OCI-LY3 (cell line): ENCODE results near the gene BTBD19.
"Not testable (repeated sequence)": the region's sequence is repeated elsewhere in the genome, so short reads cannot be mapped to it uniquely, and the experiment has no call there.

ENCODE experiments used
- H2AFZ ChIP-seq: fragments of 200-600, 300-600 bp; shearing (Covaris generic); 2 replicates; pipeline ENCODE4 v1.6.0; 2014; ENCODE audit warnings: antibody characterized with exemption, low read depth, low read length
- H3K27ac ChIP-seq: fragments of 200-600, 300-600 bp; sonication (generic); 2 replicates; pipeline ENCODE4 v1.5.1; 2014; ENCODE audit warnings: mild to moderate bottlenecking, low read length, moderate library complexity, mixed read lengths
- H3K27me3 ChIP-seq: fragments of 200-600, 300-600 bp; sonication (generic); 2 replicates; pipeline ENCODE4 v1.6.1; 2014; ENCODE audit warnings: low read depth, low read length, mixed read lengths
- H3K36me3 ChIP-seq: fragments of 200-600, 300-600 bp; sonication (generic); replicated peaks from 2 replicates; pipeline ENCODE3; 2014; ENCODE audit warnings: low read depth, low read length, mixed read lengths
- H3K4me1 ChIP-seq: fragments of 300-600, 200-600 bp; sonication (generic); 2 replicates; pipeline ENCODE4 v1.6.1; 2014; ENCODE audit warnings: low read length, mixed read lengths
- H3K4me2 ChIP-seq: fragments of 200-600, 300-600 bp; sonication (generic); 2 replicates; pipeline ENCODE4 v1.6.1; 2014; ENCODE audit warnings: low read length, mixed read lengths
- H3K4me3 ChIP-seq: fragments of 300-600, 200-600 bp; sonication (generic); 2 replicates; pipeline ENCODE4 v1.5.1; 2014; ENCODE audit warnings: antibody characterized with exemption, mild to moderate bottlenecking, low read length, moderate library complexity
- H3K79me2 ChIP-seq: fragments of 300-600, 200-600 bp; shearing (Covaris generic); 2 replicates; pipeline ENCODE4 v1.6.1; 2014; ENCODE audit warnings: mild to moderate bottlenecking, low read length, mixed read lengths
- H3K9ac ChIP-seq: fragments of 300-600, 200-600 bp; shearing (Covaris generic); 2 replicates; pipeline ENCODE4 v1.6.0; 2014; ENCODE audit warnings: mild to moderate bottlenecking, low read length, moderate library complexity
- H3K9me3 ChIP-seq: fragments of 200-600, 300-600 bp; shearing (Covaris generic); 2 replicates; pipeline ENCODE4 v1.6.1; 2014; ENCODE audit warnings: low read length, mixed read lengths; ENCODE audit not compliant: insufficient read depth
- H4K20me1 ChIP-seq: fragments of 200-600, 300-600 bp; sonication (generic); 2 replicates; pipeline ENCODE4 v1.6.1; 2016; ENCODE audit warnings: low read length, mixed read lengths; ENCODE audit not compliant: insufficient read depth
- EZH2phosphoT487 ChIP-seq: fragments of 200-600 bp; shearing (Covaris generic); IDR thresholded peaks from 2 replicates; pipeline ENCODE4 v1.6.1; 2018; ENCODE audit warnings: antibody characterized with exemption, mixed run types, low read depth
- TF ChIP-seq, protein P1 (sequence below): fragments of 200-600, 300-600 bp; sonication (generic); IDR thresholded peaks from 2 replicates; pipeline ENCODE4 v1.5.1; 2014; ENCODE audit warnings: antibody characterized with exemption, low read length, low read depth

Gene BTBD19

DNA sequence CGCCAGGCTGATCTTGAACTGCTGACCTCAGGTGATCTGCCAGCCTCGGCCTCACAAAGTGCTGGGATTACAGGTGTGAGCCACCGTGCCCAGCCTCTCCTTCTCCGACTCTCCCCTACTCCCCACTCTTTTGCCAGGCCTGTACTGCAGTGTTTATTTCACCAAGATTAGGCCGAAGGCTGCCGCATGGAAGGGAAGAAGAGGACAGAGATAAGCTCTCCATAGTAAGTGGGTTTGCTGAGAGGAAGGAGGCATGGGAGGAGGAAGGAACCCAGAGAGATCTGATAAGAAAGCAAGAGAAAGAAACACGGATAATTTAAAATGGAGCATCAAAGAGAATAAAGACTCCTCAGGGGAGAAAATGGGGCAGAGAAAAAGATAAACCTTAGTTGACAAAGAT, 26.0 kb downstream of the BTBD19 start:
- Histone ChIP-seq H2AFZ (no peak overlapping the region), H4K20me1 (no peaks in the 10 kb centered on the region), H3K36me3 (no peaks in the 10 kb centered on the region), H3K9me3 (no peaks in the 10 kb centered on the region), H3K4me2 (no peak overlapping the region), H3K27me3 (no peaks in the 10 kb centered on the region), H3K27ac (no peak overlapping the region), H3K4me3 (no peak overlapping the region), H3K4me1 (peaks cover 14% of the 10 kb centered on the region), H3K79me2 (no peaks in the 10 kb centered on the region), H3K9ac (no peak overlapping the region)
- TF ChIP-seq EZH2phosphoT487: no peak
- TF ChIP-seq, protein P1, sequence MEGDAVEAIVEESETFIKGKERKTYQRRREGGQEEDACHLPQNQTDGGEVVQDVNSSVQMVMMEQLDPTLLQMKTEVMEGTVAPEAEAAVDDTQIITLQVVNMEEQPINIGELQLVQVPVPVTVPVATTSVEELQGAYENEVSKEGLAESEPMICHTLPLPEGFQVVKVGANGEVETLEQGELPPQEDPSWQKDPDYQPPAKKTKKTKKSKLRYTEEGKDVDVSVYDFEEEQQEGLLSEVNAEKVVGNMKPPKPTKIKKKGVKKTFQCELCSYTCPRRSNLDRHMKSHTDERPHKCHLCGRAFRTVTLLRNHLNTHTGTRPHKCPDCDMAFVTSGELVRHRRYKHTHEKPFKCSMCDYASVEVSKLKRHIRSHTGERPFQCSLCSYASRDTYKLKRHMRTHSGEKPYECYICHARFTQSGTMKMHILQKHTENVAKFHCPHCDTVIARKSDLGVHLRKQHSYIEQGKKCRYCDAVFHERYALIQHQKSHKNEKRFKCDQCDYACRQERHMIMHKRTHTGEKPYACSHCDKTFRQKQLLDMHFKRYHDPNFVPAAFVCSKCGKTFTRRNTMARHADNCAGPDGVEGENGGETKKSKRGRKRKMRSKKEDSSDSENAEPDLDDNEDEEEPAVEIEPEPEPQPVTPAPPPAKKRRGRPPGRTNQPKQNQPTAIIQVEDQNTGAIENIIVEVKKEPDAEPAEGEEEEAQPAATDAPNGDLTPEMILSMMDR: no peak

DNA sequence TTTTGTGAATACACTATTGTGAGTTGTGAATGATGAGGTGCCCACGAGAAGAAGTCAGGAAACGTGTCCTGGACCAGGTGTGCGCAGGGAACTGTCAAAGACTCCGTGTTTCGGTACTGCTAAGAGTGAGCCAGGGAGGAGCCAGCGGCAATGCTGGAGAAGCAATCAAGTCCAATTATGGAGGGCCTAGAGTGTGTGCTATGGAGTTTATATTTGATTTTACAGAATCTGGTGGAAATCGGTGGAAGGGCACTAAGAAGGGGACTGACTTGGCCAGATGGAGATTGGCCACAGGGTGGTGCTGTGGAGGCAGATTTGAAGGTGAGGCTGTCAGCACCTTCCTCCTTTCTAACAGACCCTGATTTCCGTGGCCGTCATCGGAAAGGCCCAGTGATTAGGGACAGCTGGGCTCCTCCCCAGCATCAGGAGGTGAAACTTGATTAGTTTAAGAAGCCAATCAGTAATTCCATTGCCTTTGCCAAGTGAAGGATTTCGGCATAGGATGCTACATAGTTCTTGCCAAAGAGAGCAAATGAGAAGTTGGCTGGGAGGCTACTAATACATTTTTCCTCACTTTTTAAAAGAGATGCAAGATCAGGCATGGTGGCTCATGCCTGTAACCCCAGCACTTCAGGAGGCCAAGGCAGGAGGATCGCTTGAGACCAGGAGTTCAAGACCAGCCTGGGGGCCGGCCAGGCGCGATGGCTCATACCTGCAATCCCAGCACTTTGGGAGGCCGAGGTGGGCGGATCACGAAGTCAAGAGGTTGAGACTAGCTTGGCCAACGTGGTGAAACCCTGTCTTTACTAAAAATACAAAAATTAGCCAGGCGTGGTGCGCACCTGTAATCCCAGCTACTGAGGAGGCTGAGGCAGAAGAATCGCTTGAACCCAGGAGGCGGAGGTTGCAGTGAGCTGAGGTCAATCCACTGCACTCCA, 27.7 kb downstream of the BTBD19 start:
- H3K4me3 ChIP-seq: peak overlapping the region; percentile 55
- TF ChIP-seq, protein P1: peak; percentile 75
- no peak for TF ChIP-seq EZH2phosphoT487
- no peaks in the 10 kb centered on the region for H3K36me3 ChIP-seq
- H3K27ac ChIP-seq: no peak overlapping the region
- no peaks in the 10 kb centered on the region for H3K27me3 ChIP-seq
- H3K9me3 ChIP-seq: no peaks in the 10 kb centered on the region
- peak overlapping the region; percentile 42; the same call in 1 of the 2 replicates for H3K9ac ChIP-seq
- H3K4me1 ChIP-seq: peaks cover 14% of the 10 kb centered on the region
- H2AFZ ChIP-seq: peak overlapping the region; percentile 95
- H3K79me2 ChIP-seq: no peaks in the 10 kb centered on the region
- H4K20me1 ChIP-seq: no peaks in the 10 kb centered on the region
- H3K4me2 ChIP-seq: peak overlapping the region; percentile 69

DNA sequence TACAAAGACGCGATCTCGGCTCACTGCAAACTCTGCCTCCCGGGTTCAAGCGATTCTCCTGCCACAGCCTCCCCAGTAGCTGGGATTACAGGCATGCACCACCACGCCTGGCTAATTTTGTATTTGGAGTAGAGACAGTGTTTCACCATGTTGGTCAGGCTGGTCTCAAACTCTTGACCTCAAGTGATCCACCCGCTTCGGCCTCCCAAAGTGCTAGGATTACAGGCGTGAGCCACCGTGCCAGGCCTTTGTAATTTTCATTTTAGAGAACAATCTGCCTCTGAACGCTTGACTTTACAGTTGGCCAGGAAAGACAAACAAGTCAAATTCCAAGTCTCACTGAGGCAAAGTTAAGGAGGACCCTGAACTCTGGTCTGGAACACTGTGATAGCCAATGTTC, 30.0 kb downstream of the BTBD19 start:
- not testable (repeated sequence) for H3K79me2 ChIP-seq, H3K27ac ChIP-seq, H4K20me1 ChIP-seq, H3K9ac ChIP-seq, H3K27me3 ChIP-seq, H3K4me3 ChIP-seq, H3K4me2 ChIP-seq, H3K36me3 ChIP-seq, H3K9me3 ChIP-seq, H2AFZ ChIP-seq
- peaks cover 14% of the 10 kb centered on the region for H3K4me1 ChIP-seq

DNA sequence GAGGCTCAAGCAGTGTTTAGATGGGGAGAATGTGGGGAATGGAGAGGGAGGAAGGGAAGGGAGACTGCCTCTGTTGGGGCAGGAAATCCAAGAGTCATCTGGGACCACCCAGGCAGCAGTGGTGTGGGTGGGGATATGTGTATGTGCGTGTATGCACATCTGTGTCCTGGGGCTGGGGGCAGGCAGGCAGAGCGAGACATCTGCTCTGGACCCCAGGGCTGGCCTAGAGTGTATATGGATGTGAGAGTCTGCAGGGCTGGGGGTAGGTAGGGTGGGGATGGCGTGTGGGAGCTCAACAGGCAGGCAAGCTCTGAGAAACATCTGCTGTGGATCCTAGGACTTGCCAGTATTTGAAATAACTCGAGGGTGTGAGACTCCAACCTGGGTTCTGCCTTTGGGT, 31.3 kb downstream of the BTBD19 start:
- Histone ChIP-seq H3K79me2 (no peaks in the 10 kb centered on the region), H3K9ac (no peak overlapping the region), H3K27ac (no peak overlapping the region), H3K4me1 (peaks cover 11% of the 10 kb centered on the region), H2AFZ (no peak overlapping the region), H3K4me3 (no peak overlapping the region), H3K27me3 (no peaks in the 10 kb centered on the region), H4K20me1 (no peaks in the 10 kb centered on the region), H3K4me2 (no peak overlapping the region), H3K36me3 (no peaks in the 10 kb centered on the region), H3K9me3 (no peaks in the 10 kb centered on the region)
- TF ChIP-seq, protein P1: no peak
- no peak for TF ChIP-seq EZH2phosphoT487
